HCT116 (cell line): ENCODE data around the gene CNNM3. TPM values are rescaled to one million over a fixed set of nuclear protein-coding genes. Genes with fewer than 3 reads are reported as not detected.

Source experiments
- ATAC-seq: fragments of 200-7000 bp; cut with Tn5 transposase; 2 replicates; pipeline ENCODE4 v1.9.1; 2020; ENCODE audit warnings: mild to moderate bottlenecking, moderate library complexity
- BruUV-seq: library from RNA; stranded (reverse); fragments of 400-500 nt; replicated peaks from 2 replicates; lab custom pipeline; 2021; lab: Mats Ljungman, UMichigan
- CTCF ChIA-PET: fragments of 300-600 bp; sonication (Branson Sonifier 250); formaldehyde crosslinking; loops from one replicate; lab custom pipeline; 2021; ENCODE audit warnings: antibody characterized with exemption; lab: Charles Lee
- POLR2A ChIA-PET: fragments of 300-600, 350-600 bp; sonication (Branson Sonifier 250); formaldehyde crosslinking; loops from one replicate; lab custom pipeline; 2021; ENCODE audit warnings: antibody characterized with exemption; lab: Charles Lee
- RAD21 ChIA-PET, 2 experiments: fragments of 300-600 bp; sonication (Branson Sonifier 250); formaldehyde crosslinking; loops; one replicate each; lab custom pipeline; 2023; ENCODE audit warnings: low total read pairs in 2 of 2; ENCODE audit not compliant: uncharacterized antibody in 2 of 2, unreplicated experiment in 2 of 2, low non-redundant PET in 1 of 2; lab: Charles Lee
- DNase-seq: peaks from one replicate; pipeline ENCODE4 v3.0.0-alpha.2; 2010; ENCODE audit warnings: low read depth, low spot score
- H2AFZ ChIP-seq: fragments of 200-600 bp; shearing (Covaris generic), sonication (generic); 2 replicates; pipeline ENCODE4 v1.6.1; 2017; ENCODE audit warnings: low read depth, mixed run types, mixed read lengths, antibody characterized with exemption, low read length; ENCODE audit not compliant: poor library complexity, severe bottlenecking
- H3K27ac ChIP-seq: 2 replicates; pipeline ENCODE4 v1.5.1; 2012; ENCODE audit warnings: low read depth, low read length
- H3K27me3 ChIP-seq: fragments of 200-600 bp; sonication (generic); 2 replicates; pipeline ENCODE4 v1.6.1; 2016; ENCODE audit warnings: mixed run types, low read length, mixed read lengths; ENCODE audit not compliant: insufficient read depth
- H3K36me3 ChIP-seq, 2 experiments: fragments of 200-500 bp in 1 of 2; fragments of 200-600 bp in 1 of 2; sonication (Bioruptor generic) in 1 of 2; sonication (generic) in 1 of 2; 2 replicates each; pipeline versions ENCODE4 v1.5.1 to v1.6.1; 2014 to 2016; ENCODE audit warnings: low read length in 2 of 2, inconsistent platforms in 1 of 2, mixed read lengths in 1 of 2, mixed run types in 1 of 2; ENCODE audit not compliant: insufficient read depth in 2 of 2, control insufficient read depth in 1 of 2
- H3K4me1 ChIP-seq, 2 experiments: fragments of 200-600 bp in 1 of 2; sonication (generic) in 1 of 2; 2 replicates each; pipeline versions ENCODE4 v1.5.1 to v1.6.1; 2012 to 2017; ENCODE audit warnings: low read length in 2 of 2, inconsistent platforms in 1 of 2, mild to moderate bottlenecking in 1 of 2, mixed read lengths in 1 of 2, mixed run types in 1 of 2, moderate library complexity in 1 of 2; ENCODE audit not compliant: insufficient read depth in 2 of 2, control insufficient read depth in 1 of 2
- H3K4me2 ChIP-seq: fragments of 200-600 bp; sonication (generic); 2 replicates; pipeline ENCODE4 v1.6.1; 2017; ENCODE audit warnings: mixed run types, low read length, mixed read lengths
- H3K4me3 ChIP-seq, 2 experiments: fragments of 200-600 bp in 1 of 2; sonication (generic) in 1 of 2; replicated peaks in 1 of 2; 2 replicates each; pipeline ENCODE4 v1.5.1; 2011 to 2016; ENCODE audit warnings: low read length in 2 of 2, control low read depth in 1 of 2, low read depth in 1 of 2, mild to moderate bottlenecking in 1 of 2, mixed read lengths in 1 of 2, mixed run types in 1 of 2
- H3K79me2 ChIP-seq: fragments of 200-600 bp; sonication (generic); 2 replicates; pipeline ENCODE4 v1.6.1; 2017; ENCODE audit warnings: mild to moderate bottlenecking, mixed run types, low read length, moderate library complexity, mixed read lengths; ENCODE audit not compliant: insufficient read depth
- H3K9ac ChIP-seq: fragments of 200-600 bp; sonication (generic); 2 replicates; pipeline ENCODE4 v1.6.1; 2016; ENCODE audit warnings: low read length, mixed read lengths
- H3K9me2 ChIP-seq: fragments of 200-600 bp; sonication (generic), shearing (Covaris generic); 2 replicates; pipeline ENCODE4 v1.6.1; 2017; ENCODE audit warnings: mixed run types, mild to moderate bottlenecking, moderate library complexity; ENCODE audit not compliant: insufficient read depth
- H3K9me3 ChIP-seq, 2 experiments: fragments of 200-500 bp in 1 of 2; fragments of 200-600 bp in 1 of 2; sonication (Bioruptor generic) in 1 of 2; sonication (generic) in 1 of 2; 2 replicates each; pipeline ENCODE4 v1.6.1; 2014 to 2017; ENCODE audit warnings: low read length in 2 of 2, mixed read lengths in 2 of 2, inconsistent platforms in 1 of 2, low read depth in 1 of 2, mild to moderate bottlenecking in 1 of 2, mixed run types in 1 of 2, moderate library complexity in 1 of 2; ENCODE audit not compliant: control insufficient read depth in 1 of 2, insufficient read depth in 1 of 2
- H4K20me1 ChIP-seq: fragments of 200-600 bp; sonication (generic), shearing (Covaris generic); 2 replicates; pipeline ENCODE4 v1.6.1; 2017; ENCODE audit warnings: mixed run types, mild to moderate bottlenecking, moderate library complexity; ENCODE audit not compliant: insufficient read depth
- CBX3 ChIP-seq: IDR thresholded peaks from 2 replicates; pipeline ENCODE4 v1.6.1; 2012; ENCODE audit warnings: low read depth
- CTCF ChIP-seq, 3 experiments: fragments of 200-600 bp in 1 of 3; sonication (generic) in 1 of 3; IDR thresholded peaks in 2 of 3; conservative IDR thresholded peaks in 1 of 3; 2 replicates each; pipeline ENCODE4 v1.5.1; 2012 to 2017; ENCODE audit warnings: low read depth in 2 of 3, low read length in 2 of 3, antibody characterized with exemption in 1 of 3, borderline replicate concordance in 1 of 3, control low read depth in 1 of 3, mild to moderate bottlenecking in 1 of 3, mixed read lengths in 1 of 3, mixed run types in 1 of 3, moderate library complexity in 1 of 3; ENCODE audit not compliant: insufficient read depth in 1 of 3
- ELF1 ChIP-seq: IDR thresholded peaks from 2 replicates; pipeline ENCODE4 v1.6.1; 2012; ENCODE audit warnings: low read depth, borderline replicate concordance
- EZH2phosphoT487 ChIP-seq: fragments of 200-600 bp; IDR thresholded peaks from 2 replicates; pipeline ENCODE4 v1.6.1; 2018; ENCODE audit warnings: antibody characterized with exemption, borderline replicate concordance
- JUND ChIP-seq: IDR thresholded peaks from 2 replicates; pipeline ENCODE4 v1.6.1; 2012
- MAX ChIP-seq: IDR thresholded peaks from 2 replicates; pipeline ENCODE4 v1.6.1; 2012
- POLR2A ChIP-seq: IDR thresholded peaks from 2 replicates; pipeline ENCODE4 v1.7.0; 2011; ENCODE audit warnings: borderline replicate concordance; ENCODE audit not compliant: insufficient read depth, insufficient read length; ENCODE audit errors: extremely low read depth
- POLR2AphosphoS5 ChIP-seq: IDR thresholded peaks from 2 replicates; pipeline ENCODE4 v1.6.1; 2011; ENCODE audit warnings: mild to moderate bottlenecking, low read depth, low read length, moderate library complexity
- RAD21 ChIP-seq: IDR thresholded peaks from 2 replicates; pipeline ENCODE4 v1.6.1; 2012; ENCODE audit warnings: low read depth, mild to moderate bottlenecking
- REST ChIP-seq: IDR thresholded peaks from 2 replicates; pipeline ENCODE4 v1.6.1; 2012; ENCODE audit warnings: low read depth
- SIN3A ChIP-seq: IDR thresholded peaks from 2 replicates; pipeline ENCODE4 v1.6.1; 2012; ENCODE audit warnings: low read depth
- SP1 ChIP-seq: IDR thresholded peaks from 2 replicates; pipeline ENCODE4 v1.6.1; 2012; ENCODE audit warnings: low read depth
- YY1 ChIP-seq: IDR thresholded peaks from 2 replicates; pipeline ENCODE4 v1.6.1; 2011; ENCODE audit warnings: low read length, low read depth, moderate library complexity, mild to moderate bottlenecking; ENCODE audit not compliant: insufficient replicate concordance; ENCODE audit errors: extremely low read depth
- ZFX ChIP-seq: fragments of 450-650 bp; IDR thresholded peaks from 2 replicates; pipeline ENCODE4 v1.6.1; 2017
- ZNF274 ChIP-seq: fragments of 200-500 bp; sonication (Bioruptor generic); IDR thresholded peaks from 2 replicates; pipeline ENCODE4 v1.6.1; 2014; ENCODE audit warnings: mild to moderate bottlenecking, low read depth, low read length, inconsistent platforms
- intact Hi-C: fragments of 100-400 bp; cut with micrococcal nuclease; formaldehyde crosslinking; loops from 2 replicates; pipeline ENCODE4 v1.10.0; 2022
- total RNA-seq: library from RNA; stranded (reverse); gene quantifications from one replicate; pipeline ENCODE4 v1.2.1, GENCODE V29; 2021; ENCODE audit not compliant: unreplicated experiment

CNNM3 gene
- total RNA-seq, 1 experiment from 2014 or later: 31.1 TPM

GRCh38 chr2:96846825-96847224, 30.8 kb downstream of the CNNM3 start:
- BruUV-seq: no TSS peak
- ATAC-seq: no peak
- no peaks in the 10 kb centered on the region for H3K9me2 ChIP-seq
- intact Hi-C loops: no loop called here
- no peak for DNase-seq
- TF ChIP-seq JUND: no peak
- TF ChIP-seq RAD21: no peak
- no peak for TF ChIP-seq ZNF274
- no peak overlapping the region for H3K9ac ChIP-seq
- no peak overlapping the region for H3K4me3 ChIP-seq
- H3K36me3 ChIP-seq: peaks cover 11 to 12% of the 10 kb centered on the region in 2 experiments; a peak in 3 of 4 replicates
- ChIA-PET POLR2A (no interaction called here), CTCF (no interaction called here), RAD21 (no interaction called here)
- no peaks in the 10 kb centered on the region for H3K79me2 ChIP-seq
- H3K9me3 ChIP-seq: no peaks in the 10 kb centered on the region
- H3K27me3 ChIP-seq: no peaks in the 10 kb centered on the region
- H2AFZ ChIP-seq: no peak overlapping the region
- H4K20me1 ChIP-seq: no peaks in the 10 kb centered on the region
- no peaks in the 10 kb centered on the region for H3K4me1 ChIP-seq
- no peak overlapping the region for H3K27ac ChIP-seq
- H3K4me2 ChIP-seq: no peak overlapping the region

- intact Hi-C loops: no loop called here
- no peaks in the 10 kb centered on the region for H3K4me1 ChIP-seq
- no peak overlapping the region for H3K9ac ChIP-seq
- no peaks in the 10 kb centered on the region for H3K9me3 ChIP-seq
- RAD21 ChIA-PET: no interaction called here
- no peaks in the 10 kb centered on the region for H3K27me3 ChIP-seq
- H3K4me3 ChIP-seq: no peak overlapping the region
- H2AFZ ChIP-seq: no peak overlapping the region
- peaks cover 14 to 18% of the 10 kb centered on the region in 2 experiments; a peak in 3 of 4 replicates for H3K36me3 ChIP-seq
- H3K27ac ChIP-seq: no peak overlapping the region
- H3K4me2 ChIP-seq: no peak overlapping the region
- no peaks in the 10 kb centered on the region for H3K79me2 ChIP-seq
- ATAC-seq: no peak
- H4K20me1 ChIP-seq: no peaks in the 10 kb centered on the region
- TF ChIP-seq CTCF (IDR thresholded peaks at IDR 0.05 in 2 of 3, conservative IDR thresholded peaks at IDR 0.05 in 1 of 3; ENCODE audit: borderline replicate concordance in 1 of 3, insufficient read depth in 1 of 3, low read depth in 2 of 3, low read length in 2 of 3): no peak
- TF ChIP-seq ZFX: no peak
- no peak for TF ChIP-seq JUND
- no peak for TF ChIP-seq RAD21
- no peak for TF ChIP-seq POLR2AphosphoS5
- no peak for TF ChIP-seq ELF1
- no peak for TF ChIP-seq MAX
- TF ChIP-seq SIN3A: no peak
- no peak for TF ChIP-seq REST
- TF ChIP-seq SP1: no peak
- TF ChIP-seq POLR2A: no peak
- TF ChIP-seq YY1: no peak
- TF ChIP-seq CBX3: no peak
- no peak for TF ChIP-seq EZH2phosphoT487
- no peak for TF ChIP-seq ZNF274
- TF ChIP-seq, all 23 proteins: peak for 0
- ChIA-PET POLR2A (no interaction called here), CTCF (no interaction called here)
- no peaks in the 10 kb centered on the region for H3K9me2 ChIP-seq
- BruUV-seq: no TSS peak
- no peak for DNase-seq
Observed at GRCh38 chr2:96847586-96847985, 31.5 kb downstream of the CNNM3 start.
